Breast epithelium (tissue), 4 donors: ENCODE data around the gene ELAVL1. TPM values are rescaled to one million over a fixed set of nuclear protein-coding genes. Genes with fewer than 3 reads are reported as not detected.

Source experiments
- DNase-seq, 2 donors: peaks; one replicate each; pipeline ENCODE4 v3.0.0-alpha.2; 2019; ENCODE audit warnings: low spot score in 2 of 2
- H3K27ac ChIP-seq, 2 donors: fragments of 200-600 bp; sonication (generic) in 1 of 2; one replicate each; pipeline ENCODE4 v1.5.1; 2016 to 2019; ENCODE audit warnings: mild to moderate bottlenecking in 1 of 2
- H3K27me3 ChIP-seq, 2 donors: fragments of 200-600 bp; sonication (generic) in 1 of 2; one replicate each; pipeline versions ENCODE4 v1.5.1 to v1.6.0; 2017 to 2019; ENCODE audit warnings: control low read depth in 1 of 2, mild to moderate bottlenecking in 1 of 2
- H3K36me3 ChIP-seq: fragments of 200-600 bp; one replicate; pipeline ENCODE4 v1.5.1; 2019
- H3K4me1 ChIP-seq, 2 donors: fragments of 200-600 bp; sonication (generic); one replicate each; pipeline ENCODE4 v1.5.1; 2016 to 2019; ENCODE audit warnings: control low read depth in 1 of 2
- H3K4me3 ChIP-seq, 3 donors: fragments of 200-600 bp; sonication (generic); 1 replicate in 2 of 3; 2 replicates in 1 of 3; pipeline ENCODE4 v1.5.1; 2016 to 2019; ENCODE audit warnings: mild to moderate bottlenecking in 3 of 3, moderate library complexity in 2 of 3
- H3K9me3 ChIP-seq, 2 donors: fragments of 200-600 bp; sonication (generic) in 1 of 2; one replicate each; pipeline ENCODE4 v1.5.1; 2016 to 2019; ENCODE audit warnings: control low read depth in 1 of 2
- CTCF ChIP-seq, 3 donors: fragments of 450-650 bp; IDR thresholded peaks; one replicate each; pipeline ENCODE4 v1.5.1; 2016 to 2017; ENCODE audit warnings: antibody characterized with exemption in 3 of 3, mild to moderate bottlenecking in 3 of 3, moderate library complexity in 3 of 3
- POLR2A ChIP-seq: fragments of 450-650 bp; IDR thresholded peaks from one replicate; pipeline ENCODE4 v1.6.1; 2016; ENCODE audit warnings: antibody characterized with exemption, mild to moderate bottlenecking, moderate library complexity
- POLR2AphosphoS5 ChIP-seq, 3 donors: sonication (generic); formaldehyde crosslinking; IDR thresholded peaks; one replicate each; pipeline ENCODE4 v1.6.1; 2017; ENCODE audit warnings: antibody characterized with exemption in 3 of 3
- intact Hi-C: fragments of 100-400 bp; cut with DNase I; formaldehyde crosslinking; loops from one replicate; pipeline ENCODE4 v1.15.1; 2023; ENCODE audit warnings: low total_unique reads
- total RNA-seq, 3 donors: library from RNA; depleted of rRNA; stranded (reverse); fragments of >200 nt; gene quantifications; one replicate each; pipeline ENCODE4 v1.1.0, GENCODE V29; 2016

ELAVL1 gene
- total RNA-seq, 3 donors from 2014 or later = 28.6 to 30.8 (median 29.7) TPM

GRCh38 chr19:7914099-7914498 is 91.3 kb downstream of the ELAVL1 start:
- no peak for TF ChIP-seq POLR2A
- TF ChIP-seq CTCF (IDR thresholded peaks at IDR 0.05) = no peak
- no peak for TF ChIP-seq POLR2AphosphoS5 (IDR thresholded peaks at IDR 0.05)
- Histone ChIP-seq H3K4me1 (peaks cover 9 to 21% of the 10 kb centered on the region in 2 donors), H3K4me3 (no peak overlapping the region), H3K36me3 (peaks cover 27% of the 10 kb centered on the region), H3K9me3 (no peaks in the 10 kb centered on the region), H3K27me3 (peaks cover 10 to 40% of the 10 kb centered on the region in 2 donors), H3K27ac (no peak overlapping the region)
- no peak for DNase-seq
- intact Hi-C loops = no loop called here

DNA sequence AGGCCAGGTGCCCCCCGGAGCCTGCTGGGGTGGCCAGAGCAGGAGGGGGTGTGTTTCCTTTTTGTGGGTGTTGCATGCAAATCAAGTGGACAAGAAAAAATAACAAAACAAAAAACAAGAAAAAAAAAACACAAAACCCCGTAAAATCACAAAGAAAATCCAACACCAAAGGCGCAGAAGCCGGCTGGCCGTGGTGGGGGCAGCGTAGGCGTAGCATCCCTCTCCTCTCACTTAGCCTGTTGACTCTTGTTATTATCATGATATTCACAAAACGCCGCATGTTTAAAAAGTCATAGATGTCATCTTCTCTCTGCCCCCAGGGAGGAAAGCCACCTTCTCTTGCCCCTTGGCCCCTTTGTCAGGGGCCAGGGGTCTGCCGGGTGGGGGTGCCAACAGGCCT is 91.8 kb downstream of the ELAVL1 start:
- H3K4me1 ChIP-seq = peaks cover 9 to 21% of the 10 kb centered on the region in 2 donors
- intact Hi-C loops = no loop called here
- no peak for DNase-seq
- no peaks in the 10 kb centered on the region for H3K9me3 ChIP-seq
- H3K4me3 ChIP-seq = no peak overlapping the region
- H3K27me3 ChIP-seq = peaks cover 8 to 36% of the 10 kb centered on the region in 2 donors
- no peak for TF ChIP-seq POLR2AphosphoS5 (IDR thresholded peaks at IDR 0.05)
- no peak for TF ChIP-seq POLR2A
- TF ChIP-seq CTCF (IDR thresholded peaks at IDR 0.05) = no peak
- H3K27ac ChIP-seq = no peak overlapping the region
- H3K36me3 ChIP-seq = peaks cover 27% of the 10 kb centered on the region

DNA sequence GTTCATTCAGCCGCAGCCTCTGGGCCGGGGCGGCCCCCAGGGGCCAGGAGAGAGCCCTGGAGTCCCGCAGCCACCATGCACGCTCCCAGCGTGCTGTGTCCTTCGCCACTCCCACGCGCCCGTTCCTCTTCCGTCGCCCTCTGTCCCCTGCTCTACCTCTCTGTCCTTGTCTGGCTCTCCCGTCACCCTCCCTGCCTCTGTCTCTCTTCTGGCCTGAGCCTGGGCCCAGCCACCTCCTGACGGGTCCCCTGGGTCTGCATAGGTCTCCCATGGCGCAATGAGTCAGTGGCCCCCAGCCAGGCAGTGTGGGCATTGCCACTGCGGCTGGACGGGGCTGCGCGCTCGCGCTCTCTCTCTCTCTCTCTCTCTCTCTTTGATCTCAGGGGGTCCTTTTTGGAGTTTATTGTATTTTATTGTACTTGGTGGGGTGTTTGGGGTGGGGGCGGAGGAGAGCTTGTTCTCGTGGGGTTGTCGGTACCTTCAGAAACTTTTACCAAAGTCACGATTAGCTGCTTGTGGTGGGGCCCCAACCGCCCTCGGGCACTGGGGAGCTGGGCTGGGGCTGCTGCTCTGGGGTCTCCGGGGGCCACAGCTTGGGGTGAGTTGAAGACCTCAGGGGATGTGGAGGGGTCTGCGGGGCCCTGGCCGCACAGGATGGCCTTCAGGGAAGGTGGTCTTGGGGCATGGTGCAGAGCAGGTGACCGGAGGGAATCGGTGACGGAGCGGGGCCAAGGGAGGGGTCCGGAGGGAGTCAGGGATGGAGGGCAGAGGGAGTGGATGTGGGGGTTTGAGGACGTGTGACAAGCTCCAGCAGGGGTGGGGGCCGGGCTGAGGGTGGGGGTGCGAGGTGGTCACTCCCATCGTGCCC is 92.5 kb downstream of the ELAVL1 start:
- intact Hi-C loops = no loop called here
- no peak overlapping the region for H3K27ac ChIP-seq
- TF ChIP-seq POLR2AphosphoS5 (IDR thresholded peaks at IDR 0.05) (no peak), CTCF (IDR thresholded peaks at IDR 0.05) (no peak), POLR2A (no peak)
- H3K36me3 ChIP-seq = peaks cover 27% of the 10 kb centered on the region
- peaks cover 7 to 29% of the 10 kb centered on the region in 2 donors for H3K27me3 ChIP-seq
- H3K4me3 ChIP-seq = no peak overlapping the region
- H3K9me3 ChIP-seq = no peaks in the 10 kb centered on the region
- peaks cover 9 to 20% of the 10 kb centered on the region in 2 donors for H3K4me1 ChIP-seq
- DNase-seq = no peak

- no peak for DNase-seq
- Histone ChIP-seq H3K36me3 (peaks cover 27% of the 10 kb centered on the region), H3K27ac (no peak overlapping the region), H3K4me1 (peaks cover 5 to 15% of the 10 kb centered on the region in 2 donors), H3K27me3 (peaks cover 7 to 21% of the 10 kb centered on the region in 2 donors), H3K9me3 (no peaks in the 10 kb centered on the region), H3K4me3 (no peak overlapping the region)
- intact Hi-C loops = no loop called here
- TF ChIP-seq CTCF (IDR thresholded peaks at IDR 0.05) = no peak
These were observed 93.2 kb downstream of the ELAVL1 start for GRCh38 chr19:7912144-7912696.

GRCh38 chr19:7911508-7912143 is 93.8 kb downstream of the ELAVL1 start:
- no peak overlapping the region for H3K4me3 ChIP-seq
- intact Hi-C loops = no loop called here
- no peak for DNase-seq

More at GRCh38 chr19:7911508-7912143, 93.8 kb downstream of the ELAVL1 start:
- Histone ChIP-seq H3K4me1 (peaks cover 3 to 9% of the 10 kb centered on the region in 2 donors), H3K36me3 (peaks cover 27% of the 10 kb centered on the region), H3K27me3 (peaks cover 7 to 16% of the 10 kb centered on the region in 2 donors), H3K27ac (no peak overlapping the region), H3K9me3 (no peaks in the 10 kb centered on the region)
- no peak for TF ChIP-seq POLR2AphosphoS5 (IDR thresholded peaks at IDR 0.05)
- TF ChIP-seq POLR2A = no peak
- TF ChIP-seq CTCF (IDR thresholded peaks at IDR 0.05) = no peak
